H9 (cell line): ENCODE data around the gene THUMPD1. TPM values are rescaled to one million over a fixed set of nuclear protein-coding genes. Genes with fewer than 3 reads are reported as not detected.
"Not testable (repeated sequence)": the region's sequence is repeated elsewhere in the genome, so short reads cannot be mapped to it uniquely, and the experiment has no call there.

Experiments used
- DNase-seq: peaks from one replicate; pipeline ENCODE4 v3.0.0-alpha.2; 2017
- H2AFZ ChIP-seq: one replicate; pipeline ENCODE4 v1.6.1; 2013; ENCODE audit warnings: mild to moderate bottlenecking, low read length, control low read depth, moderate library complexity
- H2AK5ac ChIP-seq: 2 replicates; pipeline ENCODE4 v1.6.1; 2013; ENCODE audit warnings: low read length, control low read depth, mixed read lengths; ENCODE audit not compliant: insufficient read length
- H2BK120ac ChIP-seq: one replicate; pipeline ENCODE4 v1.6.1; 2013; ENCODE audit warnings: low read depth, mild to moderate bottlenecking, low read length, control low read depth, inconsistent platforms; ENCODE audit not compliant: poor library complexity, severe bottlenecking
- H2BK12ac ChIP-seq: 2 replicates; pipeline ENCODE4 v1.6.1; 2013; ENCODE audit warnings: low read length, control low read depth, mixed read lengths, low read depth; ENCODE audit not compliant: insufficient read length
- H2BK15ac ChIP-seq: 2 replicates; pipeline ENCODE4 v1.6.1; 2013; ENCODE audit warnings: low read depth, low read length, control low read depth
- H2BK20ac ChIP-seq: one replicate; pipeline ENCODE4 v1.6.1; 2013; ENCODE audit warnings: low read depth, mild to moderate bottlenecking, low read length, control low read depth, inconsistent platforms; ENCODE audit not compliant: poor library complexity, severe bottlenecking
- H2BK5ac ChIP-seq: 2 replicates; pipeline ENCODE4 v1.6.1; 2013; ENCODE audit warnings: low read length, control low read depth, mixed read lengths; ENCODE audit not compliant: insufficient read length
- H3K14ac ChIP-seq: 2 replicates; pipeline ENCODE4 v1.6.1; 2013; ENCODE audit warnings: low read length, control low read depth; ENCODE audit not compliant: insufficient read depth
- H3K18ac ChIP-seq: 2 replicates; pipeline ENCODE4 v1.6.1; 2013; ENCODE audit warnings: low read depth, mild to moderate bottlenecking, mixed read lengths, low read length, control low read depth; ENCODE audit not compliant: insufficient read length
- H3K23ac ChIP-seq: 2 replicates; pipeline ENCODE4 v1.6.1; 2013; ENCODE audit warnings: low read length, control low read depth, mixed read lengths, low read depth; ENCODE audit not compliant: insufficient read length
- H3K23me2 ChIP-seq: 2 replicates; pipeline ENCODE4 v1.6.1; 2013; ENCODE audit warnings: low read depth, mild to moderate bottlenecking, mixed read lengths, low read length, control low read depth; ENCODE audit not compliant: insufficient read length, poor library complexity, severe bottlenecking
- H3K27ac ChIP-seq: 2 replicates; pipeline ENCODE4 v1.5.1; 2013; ENCODE audit warnings: low read length, control low read depth, mixed read lengths, low read depth; ENCODE audit not compliant: insufficient read length
- H3K27me3 ChIP-seq: 2 replicates; pipeline ENCODE4 v1.6.1; 2013; ENCODE audit warnings: low read length, control low read depth, inconsistent platforms; ENCODE audit not compliant: insufficient read depth
- H3K4ac ChIP-seq: 2 replicates; pipeline ENCODE4 v1.6.1; 2013; ENCODE audit warnings: low read depth, mild to moderate bottlenecking, control low read depth, inconsistent platforms, low read length, moderate library complexity
- H3K4me1 ChIP-seq: 2 replicates; pipeline ENCODE4 v1.6.1; 2013; ENCODE audit warnings: low read length, control low read depth, inconsistent platforms; ENCODE audit not compliant: insufficient read depth
- H3K4me2 ChIP-seq: 2 replicates; pipeline ENCODE4 v1.6.1; 2013; ENCODE audit warnings: low read length, control low read depth, mixed read lengths; ENCODE audit not compliant: insufficient read length, insufficient read depth
- H3K56ac ChIP-seq: 2 replicates; pipeline ENCODE4 v1.6.1; 2013; ENCODE audit warnings: low read depth, mild to moderate bottlenecking, mixed read lengths, low read length, control low read depth; ENCODE audit not compliant: insufficient read length
- H3K79me1 ChIP-seq: 2 replicates; pipeline ENCODE4 v1.6.1; 2013; ENCODE audit warnings: low read depth, mild to moderate bottlenecking, moderate library complexity, low read length, control low read depth, inconsistent platforms; ENCODE audit not compliant: insufficient read depth, poor library complexity, severe bottlenecking
- H3K79me2 ChIP-seq: 2 replicates; pipeline ENCODE4 v1.6.1; 2013; ENCODE audit warnings: low read length, control low read depth, inconsistent platforms; ENCODE audit not compliant: insufficient read depth
- H3K9ac ChIP-seq: 2 replicates; pipeline ENCODE4 v1.6.1; 2013; ENCODE audit warnings: low read length, control low read depth, mixed read lengths; ENCODE audit not compliant: insufficient read length; ENCODE audit errors: extremely low read depth
- H3K9me3 ChIP-seq: one replicate; pipeline ENCODE4 v1.6.1; 2013; ENCODE audit warnings: low read depth, low read length, inconsistent platforms; ENCODE audit not compliant: control insufficient read depth
- H3T11ph ChIP-seq: one replicate; pipeline ENCODE4 v1.6.1; 2013; ENCODE audit warnings: mild to moderate bottlenecking, low read length, control low read depth, inconsistent platforms
- H4K20me1 ChIP-seq: one replicate; pipeline ENCODE4 v1.6.1; 2013; ENCODE audit not compliant: control insufficient read depth, insufficient read length, insufficient read depth
- H4K5ac ChIP-seq: 2 replicates; pipeline ENCODE4 v1.6.1; 2013; ENCODE audit warnings: low read depth, mild to moderate bottlenecking, mixed read lengths, low read length, control low read depth; ENCODE audit not compliant: insufficient read length
- H4K8ac ChIP-seq: replicated peaks from 2 replicates; pipeline ENCODE4 v1.6.1; 2013; ENCODE audit warnings: low read length, control low read depth, mixed read lengths, low read depth; ENCODE audit not compliant: insufficient read length
- H4K91ac ChIP-seq: 2 replicates; pipeline ENCODE4 v1.6.1; 2013; ENCODE audit warnings: low read depth, mild to moderate bottlenecking, moderate library complexity, mixed read lengths, low read length, control low read depth; ENCODE audit not compliant: insufficient read length
- H3K27ac Mint-ChIP-seq, 3 experiments: 2 replicates in 2 of 3; 3 replicates in 1 of 3; pipeline ENCODE4 v1.8.0; 2020 to 2021; ENCODE audit warnings: mixed read lengths in 3 of 3, mild to moderate bottlenecking in 1 of 3, moderate library complexity in 1 of 3
- H3K27me3 Mint-ChIP-seq: 2 replicates; pipeline ENCODE4 v1.8.0; 2021; ENCODE audit warnings: low read depth, mild to moderate bottlenecking, moderate library complexity, mixed read lengths
- H3K36me3 Mint-ChIP-seq, 3 experiments: 2 replicates in 2 of 3; 3 replicates in 1 of 3; pipeline ENCODE4 v1.8.0; 2020 to 2021; ENCODE audit warnings: low read depth in 3 of 3, mixed read lengths in 3 of 3; ENCODE audit not compliant: insufficient read depth in 1 of 3
- H3K4me1 Mint-ChIP-seq, 2 experiments: 2 replicates each; pipeline ENCODE4 v1.8.0; 2020; ENCODE audit warnings: mixed read lengths in 2 of 2
- H3K4me3 Mint-ChIP-seq, 2 experiments: 2 replicates in 1 of 2; 3 replicates in 1 of 2; pipeline ENCODE4 v1.8.0; 2020 to 2021; ENCODE audit warnings: mild to moderate bottlenecking in 2 of 2, mixed read lengths in 2 of 2, moderate library complexity in 1 of 2
- H3K9me3 Mint-ChIP-seq, 2 experiments: 2 replicates in 1 of 2; 3 replicates in 1 of 2; pipeline ENCODE4 v1.8.0; 2020; ENCODE audit warnings: mild to moderate bottlenecking in 2 of 2, mixed read lengths in 2 of 2, moderate library complexity in 1 of 2
- WGBS: extraction: QIAGEN DNeasy Blood & Tissue Kit; methylation state at CpG from one replicate; pipeline ENCODE4 v1.1.7; 2013; ENCODE audit warnings: missing lambda C conversion rate, low lambda C conversion rate, mixed read lengths; ENCODE audit not compliant: insufficient read length; ENCODE audit errors: extremely low coverage; 5-methylcytosine and 5-hydroxymethylcytosine counted together
- total RNA-seq: library from RNA; stranded (reverse); gene quantifications from 2 replicates; pipeline ENCODE4 v1.2.1, GENCODE V29; 2021
- TF ChIP-seq, protein P1 (sequence below): fragments of 200-600 bp; sonication (generic); conservative IDR thresholded peaks from 3 replicates; pipeline ENCODE4 v1.8.0; 2021; ENCODE audit warnings: antibody characterized with exemption, mild to moderate bottlenecking

The THUMPD1 gene
- total RNA-seq, 1 experiment from 2014 or later, result 51.3 TPM

- H3K56ac ChIP-seq, result no peak overlapping the region
- no peaks in the 10 kb centered on the region for H3K4me1 Mint-ChIP-seq
- no peak overlapping the region for H4K8ac ChIP-seq
- no peak overlapping the region for H4K91ac ChIP-seq
- WGBS, result no CpG with 5 or more reads among the region's 2 CpGs
- no peak overlapping the region for H2BK15ac ChIP-seq
- H2BK120ac ChIP-seq, result no peak overlapping the region
- peaks cover 4 to 7% of the 10 kb centered on the region in 2 experiments; a peak in 4 of 5 replicates for H3K9me3 Mint-ChIP-seq
- H2BK12ac ChIP-seq, result no peak overlapping the region
- no peak overlapping the region for H3K27ac ChIP-seq
- no peak overlapping the region for H2BK20ac ChIP-seq
- H3K14ac ChIP-seq, result no peak overlapping the region
- no peak overlapping the region for H2AFZ ChIP-seq
- H3K9me3 ChIP-seq, result no peaks in the 10 kb centered on the region
- H3K27me3 ChIP-seq, result no peaks in the 10 kb centered on the region
- no peak overlapping the region for H3K23ac ChIP-seq
- H4K20me1 ChIP-seq, result no peaks in the 10 kb centered on the region
- no peak for DNase-seq
- H3T11ph ChIP-seq, result no peak overlapping the region
- no peak overlapping the region for H2AK5ac ChIP-seq
- no peaks in the 10 kb centered on the region for H3K4me1 ChIP-seq
- no peaks in the 10 kb centered on the region for H3K79me2 ChIP-seq
- H3K4me3 Mint-ChIP-seq, result no peak overlapping the region
- H3K79me1 ChIP-seq, result no peaks in the 10 kb centered on the region
- H3K4ac ChIP-seq, result no peak overlapping the region
- no peak overlapping the region for H3K9ac ChIP-seq
- H3K36me3 Mint-ChIP-seq, result peaks cover 0 to 3% (median 0%) of the 10 kb centered on the region in 3 experiments; a peak in 3 of 7 replicates
- H3K18ac ChIP-seq, result no peak overlapping the region
- H3K4me2 ChIP-seq, result no peak overlapping the region
- H3K27ac Mint-ChIP-seq, result peak overlapping the region in 1 of 3 experiments; percentile 48; a peak in 1 of 7 replicates
- no peaks in the 10 kb centered on the region for H3K23me2 ChIP-seq
- TF ChIP-seq, protein P1, sequence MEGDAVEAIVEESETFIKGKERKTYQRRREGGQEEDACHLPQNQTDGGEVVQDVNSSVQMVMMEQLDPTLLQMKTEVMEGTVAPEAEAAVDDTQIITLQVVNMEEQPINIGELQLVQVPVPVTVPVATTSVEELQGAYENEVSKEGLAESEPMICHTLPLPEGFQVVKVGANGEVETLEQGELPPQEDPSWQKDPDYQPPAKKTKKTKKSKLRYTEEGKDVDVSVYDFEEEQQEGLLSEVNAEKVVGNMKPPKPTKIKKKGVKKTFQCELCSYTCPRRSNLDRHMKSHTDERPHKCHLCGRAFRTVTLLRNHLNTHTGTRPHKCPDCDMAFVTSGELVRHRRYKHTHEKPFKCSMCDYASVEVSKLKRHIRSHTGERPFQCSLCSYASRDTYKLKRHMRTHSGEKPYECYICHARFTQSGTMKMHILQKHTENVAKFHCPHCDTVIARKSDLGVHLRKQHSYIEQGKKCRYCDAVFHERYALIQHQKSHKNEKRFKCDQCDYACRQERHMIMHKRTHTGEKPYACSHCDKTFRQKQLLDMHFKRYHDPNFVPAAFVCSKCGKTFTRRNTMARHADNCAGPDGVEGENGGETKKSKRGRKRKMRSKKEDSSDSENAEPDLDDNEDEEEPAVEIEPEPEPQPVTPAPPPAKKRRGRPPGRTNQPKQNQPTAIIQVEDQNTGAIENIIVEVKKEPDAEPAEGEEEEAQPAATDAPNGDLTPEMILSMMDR, result no peak
- no peak overlapping the region for H2BK5ac ChIP-seq
- H4K5ac ChIP-seq, result no peak overlapping the region
- no peaks in the 10 kb centered on the region for H3K27me3 Mint-ChIP-seq
Measured at GRCh38 chr16:20707461-20707860, 34.2 kb downstream of the THUMPD1 start.

GRCh38 chr16:20705972-20706371 lies 35.6 kb downstream of the THUMPD1 start:
- not testable (repeated sequence) for H3K4me3 Mint-ChIP-seq, H3K4ac ChIP-seq, H3K4me1 Mint-ChIP-seq, H3K9me3 ChIP-seq, H3K36me3 Mint-ChIP-seq, H3K27me3 Mint-ChIP-seq, H2BK5ac ChIP-seq, H2AFZ ChIP-seq, H3K56ac ChIP-seq, H2BK15ac ChIP-seq, H3K27ac ChIP-seq, DNase-seq, H2BK12ac ChIP-seq, H3K27me3 ChIP-seq, H3K79me2 ChIP-seq, H4K5ac ChIP-seq, H3K4me2 ChIP-seq, H3K9me3 Mint-ChIP-seq, H3K18ac ChIP-seq, H3T11ph ChIP-seq, H2AK5ac ChIP-seq, H3K4me1 ChIP-seq, H3K79me1 ChIP-seq, H3K23me2 ChIP-seq, H4K8ac ChIP-seq, H4K91ac ChIP-seq, H3K27ac Mint-ChIP-seq, H3K9ac ChIP-seq, H3K14ac ChIP-seq, H2BK120ac ChIP-seq, H3K23ac ChIP-seq, H4K20me1 ChIP-seq, H2BK20ac ChIP-seq
- no CpG with 5 or more reads among the region's 1 CpG for WGBS
